ENCODE results near the gene SPECC1L.
"Not testable (repeated sequence)": the region's sequence is repeated elsewhere in the genome, so short reads cannot be mapped to it uniquely, and the experiment has no call there.

Gene SPECC1L

GRCh38 chr22:24270556-24271385, at the start of gene SPECC1L:
Gene SPECC1L (plus strand): TSS chr22:24270831. CDS start chr22:24302232, 31,401 bp downstream.
- DNase-seq: peak; percentile 82 to 93

- no peak for DNase-seq
These were observed 46.2 kb upstream of the SPECC1L start for GRCh38 chr22:24224468-24224867.

GRCh38 chr22:24225044-24225601, 45.5 kb upstream of the SPECC1L start:
- no peak for DNase-seq

DNA sequence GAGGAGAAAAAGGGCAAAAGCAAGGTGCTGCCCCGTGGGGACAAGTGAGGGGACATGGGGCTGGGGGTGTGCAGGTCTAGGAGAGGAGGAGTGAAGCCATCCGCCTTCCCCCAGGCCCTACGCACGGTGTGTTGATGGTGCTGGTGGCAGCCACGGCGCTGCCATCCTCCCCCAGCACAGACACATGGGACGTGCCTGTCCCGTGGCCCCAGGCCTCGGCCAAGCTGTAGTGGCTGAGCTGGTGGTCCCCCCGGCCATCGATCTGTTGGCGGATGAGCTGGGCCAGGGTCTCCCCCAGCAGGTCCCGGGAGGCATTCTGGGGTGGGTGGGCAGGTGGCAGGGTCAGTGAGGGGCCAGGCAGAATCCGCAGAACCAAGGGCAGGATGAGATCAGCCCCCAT, 44.7 kb upstream of the SPECC1L start:
- no peak for DNase-seq

DNA sequence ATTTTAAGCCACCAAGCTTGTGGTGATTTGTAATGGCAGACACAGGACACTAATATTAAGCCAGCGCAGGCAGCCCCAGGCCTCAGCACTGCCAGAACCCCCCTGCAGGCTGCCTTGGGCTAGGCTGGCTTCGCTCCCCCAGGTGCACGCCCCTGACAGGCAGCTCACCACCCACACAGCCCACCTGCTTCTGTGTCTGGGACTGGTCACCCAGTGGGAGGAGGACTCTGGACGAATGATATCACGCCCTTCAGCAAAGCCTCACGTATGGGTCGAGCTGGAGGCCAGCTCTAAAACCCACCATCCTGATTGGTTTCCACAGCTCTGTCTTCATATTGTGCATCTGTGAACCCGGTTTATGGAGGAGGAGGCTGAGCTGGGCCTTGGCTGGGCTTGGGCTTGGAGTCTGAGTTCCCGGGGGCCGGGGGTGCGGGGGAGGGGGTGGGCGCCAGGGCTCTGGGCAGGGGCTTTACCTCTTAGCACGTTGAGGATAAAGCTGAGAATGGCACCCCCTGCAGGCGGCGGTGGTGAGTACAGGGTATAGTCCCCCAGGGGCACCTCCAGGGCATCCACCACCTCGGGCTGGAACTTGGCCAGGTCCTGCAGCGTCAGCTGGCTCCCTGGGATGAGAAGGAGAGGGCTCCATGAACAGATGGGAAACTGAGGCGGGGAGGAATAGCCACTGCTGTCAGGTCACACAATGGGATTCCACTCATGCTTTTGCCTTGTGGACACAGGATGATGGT, 39.5 kb upstream of the SPECC1L start:
- DNase-seq: no peak

- no peak for DNase-seq
These were observed 38.9 kb upstream of the SPECC1L start for GRCh38 chr22:24231706-24232105.

- no peak for DNase-seq
These were observed 38.5 kb upstream of the SPECC1L start for GRCh38 chr22:24232124-24232523.

DNA sequence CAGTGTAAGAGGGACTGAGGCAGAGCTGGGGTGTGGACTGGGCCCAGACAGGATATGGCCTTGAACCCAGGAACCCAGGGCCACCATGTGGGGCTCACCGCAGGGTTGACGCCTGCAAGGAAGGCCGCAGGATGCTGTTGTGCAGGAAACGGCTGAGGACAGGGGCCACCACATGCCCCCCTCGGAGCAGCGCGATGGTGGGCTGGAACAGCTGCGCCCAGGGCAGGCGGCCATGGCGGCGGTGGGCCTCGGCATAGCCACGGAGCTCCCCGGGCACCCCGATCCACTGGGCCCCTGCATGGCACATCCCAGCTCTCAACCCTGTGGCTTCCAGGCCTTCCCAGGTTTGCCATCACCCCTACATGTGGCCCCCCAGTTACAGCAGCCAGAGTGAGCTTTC, 37.9 kb upstream of the SPECC1L start:
- DNase-seq: no peak

GRCh38 chr22:24233235-24233634, 37.4 kb upstream of the SPECC1L start:
- DNase-seq: no peak

GRCh38 chr22:24233816-24234215, 36.8 kb upstream of the SPECC1L start:
- DNase-seq: no peak

DNA sequence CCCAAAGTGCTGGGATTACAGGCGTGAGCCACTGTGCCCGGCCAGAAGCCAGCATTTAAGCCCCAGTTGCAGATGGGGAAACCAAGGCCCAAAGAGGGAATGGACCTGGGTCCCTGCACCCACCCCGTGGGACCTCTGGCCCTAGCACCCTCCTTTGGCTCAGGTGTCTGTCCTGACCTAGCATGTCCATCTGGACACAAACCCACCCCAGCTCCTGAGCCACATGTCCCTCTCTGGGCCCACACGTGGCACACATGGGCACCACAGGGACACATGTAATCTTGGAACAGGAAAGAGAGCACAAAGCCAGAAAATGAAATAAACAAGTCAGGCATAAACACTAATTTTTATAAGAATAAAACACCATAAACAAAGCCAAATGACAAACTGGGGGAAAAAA, 35.3 kb upstream of the SPECC1L start:
- DNase-seq: no peak

DNA sequence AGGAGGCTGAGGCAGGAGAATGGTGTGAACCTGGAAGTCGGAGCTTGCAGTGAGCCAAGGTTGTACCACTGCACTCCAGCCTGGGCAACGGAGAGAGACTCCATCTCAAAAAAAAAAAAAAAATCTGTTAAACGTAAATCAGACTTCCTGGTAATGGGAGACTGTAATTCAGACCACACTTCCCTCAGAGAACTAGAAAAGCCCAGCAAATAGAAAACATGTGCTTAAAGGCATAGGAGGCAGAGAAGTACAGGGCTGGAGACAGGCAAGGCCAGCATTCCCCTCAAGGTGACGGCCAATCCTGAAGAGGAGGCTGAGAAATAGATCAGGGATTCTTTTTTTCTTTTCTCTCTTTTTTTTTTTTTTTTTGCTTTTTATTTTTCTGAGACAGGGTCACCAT, 34.0 kb upstream of the SPECC1L start:
- DNase-seq: no peak

DNA sequence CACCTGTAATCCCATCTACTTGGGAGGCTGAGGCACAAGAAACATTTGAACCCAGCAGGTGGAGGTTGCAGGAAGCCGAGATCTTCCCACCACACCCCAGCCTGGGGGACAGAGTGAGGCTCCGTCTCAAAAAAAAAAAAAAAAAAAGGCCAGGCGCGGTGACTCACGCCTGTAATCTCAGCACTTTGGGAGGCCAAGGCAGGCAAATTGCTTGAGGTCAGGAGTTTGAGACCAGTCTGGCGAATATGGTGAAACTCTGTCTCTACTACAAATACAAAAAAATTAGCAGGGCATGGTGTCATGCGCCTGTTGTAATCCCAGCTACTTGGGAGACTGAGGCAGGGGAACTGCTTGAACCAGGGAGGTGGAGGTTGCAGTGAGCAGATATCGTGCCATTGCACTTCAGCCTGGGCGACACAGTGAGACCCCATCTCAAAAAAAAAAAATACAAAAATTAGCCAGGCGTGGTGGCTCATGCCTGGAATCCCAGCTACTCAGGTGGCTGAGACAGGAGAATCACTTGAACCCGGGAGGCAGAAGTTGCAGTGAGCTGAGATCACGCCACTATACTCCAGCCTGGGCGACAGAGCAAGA, 32.4 kb upstream of the SPECC1L start:
- DNase-seq: not testable (repeated sequence)

DNA sequence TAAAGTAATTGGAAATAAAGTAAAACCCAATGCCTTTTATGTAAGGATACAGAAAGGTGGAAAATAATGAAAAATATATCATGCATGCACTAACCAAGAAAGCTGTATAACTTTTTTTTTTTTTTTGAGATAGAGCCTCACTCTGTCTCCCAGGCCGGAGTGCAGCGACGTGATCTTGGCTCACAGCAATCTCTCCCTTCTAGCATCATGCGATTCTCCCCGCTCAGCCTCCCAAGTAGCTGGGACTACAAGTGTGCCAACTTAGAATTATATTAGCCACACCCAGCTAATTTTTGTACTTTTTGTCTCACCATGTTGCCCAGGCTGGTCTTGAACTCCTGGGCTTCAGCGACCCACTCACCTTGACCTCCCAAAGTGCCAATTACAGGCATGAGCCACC, 30.2 kb upstream of the SPECC1L start:
- DNase-seq: no peak

GRCh38 chr22:24240985-24241692, 29.5 kb upstream of the SPECC1L start:
- not testable (repeated sequence) for DNase-seq

DNA sequence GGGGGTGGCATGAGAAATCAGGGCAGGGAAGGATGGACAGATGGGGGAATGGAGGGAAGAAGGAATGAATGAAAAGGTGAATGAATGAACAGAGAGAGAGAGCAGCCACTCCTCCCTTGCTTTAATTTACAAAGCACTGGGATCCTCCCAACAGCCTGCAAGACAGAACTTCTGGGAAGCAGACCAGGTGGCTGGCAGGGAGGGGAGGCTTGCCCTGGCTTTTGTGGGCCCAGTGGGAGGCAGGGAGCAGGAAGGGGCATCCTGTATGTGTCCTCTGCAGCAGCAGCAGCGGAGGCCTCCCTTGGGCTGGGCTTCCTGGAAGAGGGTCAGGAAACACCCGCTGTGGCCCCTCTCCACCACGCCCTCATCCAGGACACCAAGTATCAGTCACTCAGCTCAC, 27.2 kb upstream of the SPECC1L start:
- DNase-seq: not testable (repeated sequence)

DNA sequence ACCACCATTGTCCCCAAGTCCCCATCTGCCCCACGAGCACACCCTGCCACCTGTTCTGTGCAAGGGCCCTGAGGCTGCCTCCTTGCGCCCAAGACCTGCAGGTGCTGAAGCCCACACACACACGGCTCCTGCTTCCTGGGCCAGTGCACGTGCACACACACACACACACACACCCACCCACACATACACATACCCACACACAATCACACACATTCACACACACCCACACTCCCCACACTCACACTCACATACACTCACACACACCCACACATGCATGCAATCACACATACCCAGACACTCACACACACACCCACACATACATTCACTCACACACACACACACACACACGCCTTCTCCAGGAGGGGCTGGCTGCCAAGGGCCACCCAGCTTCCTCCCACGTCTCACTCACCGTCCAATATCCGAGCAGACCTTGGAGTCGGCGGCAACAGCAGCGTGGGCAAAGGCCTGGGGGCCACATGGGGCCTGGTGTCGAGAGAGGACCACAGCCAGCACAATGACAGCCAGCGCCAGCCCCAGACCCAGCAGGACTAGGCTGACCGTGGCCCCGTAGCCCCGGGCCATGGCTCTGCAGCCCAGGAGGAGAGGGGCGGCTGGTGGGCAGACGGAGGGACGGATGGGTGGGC, 26.4 kb upstream of the SPECC1L start:
- no peak for DNase-seq

GRCh38 chr22:24245030-24245431, 25.6 kb upstream of the SPECC1L start, which contains the start of gene GGT5:
Gene GGT5 (minus strand): TSS chr22:24245082. CDS start chr22:24244725, 357 bp downstream.
- DNase-seq: not testable (repeated sequence)

- DNase-seq: not testable (repeated sequence)
These were observed 24.8 kb upstream of the SPECC1L start for GRCh38 chr22:24245584-24246561.

GRCh38 chr22:24247011-24247507, 23.6 kb upstream of the SPECC1L start:
- no peak for DNase-seq
